Body of pancreas (tissue), 4 donors: Measurements from ENCODE around the gene UBA3.

Experiments used
- CTCF ChIP-seq, 7 experiments: fragments of 450-650 bp in 4 of 7; fragments of 200-600 bp in 3 of 7; sonication (generic) in 3 of 7; IDR thresholded peaks; one replicate each; pipeline ENCODE4 v1.5.1; 2016 to 2019; ENCODE audit warnings: antibody characterized with exemption in 7 of 7
- POLR2A ChIP-seq, 3 donors: fragments of 450-650 bp; IDR thresholded peaks; one replicate each; pipeline ENCODE4 v1.6.1; 2016; ENCODE audit warnings: antibody characterized with exemption in 3 of 3, mild to moderate bottlenecking in 2 of 3

- TF ChIP-seq CTCF (IDR thresholded peaks at IDR 0.05) (no peak), POLR2A (IDR thresholded peaks at IDR 0.05) (no peak)
Observed at GRCh38 chr3:69090021-69090420, 9.9 kb upstream of the UBA3 start.
